NCI-H226 (cell line): Measurements from ENCODE around the gene ENTPD8.
"Not testable (repeated sequence)": the region's sequence is repeated elsewhere in the genome, so short reads cannot be mapped to it uniquely, and the experiment has no call there.

Experiments used
- DNase-seq: peaks from one replicate; pipeline ENCODE4 v3.0.0-alpha.2; 2015

Gene ENTPD8

GRCh38 chr9:137392232-137393007, 48.7 kb downstream of the ENTPD8 start:
- DNase-seq: no peak

- no peak for DNase-seq
Measured at GRCh38 chr9:137391411-137391754, 49.8 kb downstream of the ENTPD8 start.

- no peak for DNase-seq
Measured at GRCh38 chr9:137390553-137391410, 50.4 kb downstream of the ENTPD8 start.

- DNase-seq: no peak
Measured at GRCh38 chr9:137389428-137389746, 51.8 kb downstream of the ENTPD8 start.

- no peak for DNase-seq
Measured at GRCh38 chr9:137388589-137389427, 52.3 kb downstream of the ENTPD8 start.

- DNase-seq: no peak
Measured at GRCh38 chr9:137387891-137388560, 53.1 kb downstream of the ENTPD8 start.

- DNase-seq: no peak
Measured at GRCh38 chr9:137387114-137387890, 53.9 kb downstream of the ENTPD8 start.

GRCh38 chr9:137386507-137387113, 54.5 kb downstream of the ENTPD8 start:
- not testable (repeated sequence) for DNase-seq

- DNase-seq: no peak
Measured at GRCh38 chr9:137385061-137385655, 56.0 kb downstream of the ENTPD8 start.
